ENCODE measurements around the gene MED19.
"Not testable (repeated sequence)": the region's sequence is repeated elsewhere in the genome, so short reads cannot be mapped to it uniquely, and the experiment has no call there.

The MED19 gene

DNA sequence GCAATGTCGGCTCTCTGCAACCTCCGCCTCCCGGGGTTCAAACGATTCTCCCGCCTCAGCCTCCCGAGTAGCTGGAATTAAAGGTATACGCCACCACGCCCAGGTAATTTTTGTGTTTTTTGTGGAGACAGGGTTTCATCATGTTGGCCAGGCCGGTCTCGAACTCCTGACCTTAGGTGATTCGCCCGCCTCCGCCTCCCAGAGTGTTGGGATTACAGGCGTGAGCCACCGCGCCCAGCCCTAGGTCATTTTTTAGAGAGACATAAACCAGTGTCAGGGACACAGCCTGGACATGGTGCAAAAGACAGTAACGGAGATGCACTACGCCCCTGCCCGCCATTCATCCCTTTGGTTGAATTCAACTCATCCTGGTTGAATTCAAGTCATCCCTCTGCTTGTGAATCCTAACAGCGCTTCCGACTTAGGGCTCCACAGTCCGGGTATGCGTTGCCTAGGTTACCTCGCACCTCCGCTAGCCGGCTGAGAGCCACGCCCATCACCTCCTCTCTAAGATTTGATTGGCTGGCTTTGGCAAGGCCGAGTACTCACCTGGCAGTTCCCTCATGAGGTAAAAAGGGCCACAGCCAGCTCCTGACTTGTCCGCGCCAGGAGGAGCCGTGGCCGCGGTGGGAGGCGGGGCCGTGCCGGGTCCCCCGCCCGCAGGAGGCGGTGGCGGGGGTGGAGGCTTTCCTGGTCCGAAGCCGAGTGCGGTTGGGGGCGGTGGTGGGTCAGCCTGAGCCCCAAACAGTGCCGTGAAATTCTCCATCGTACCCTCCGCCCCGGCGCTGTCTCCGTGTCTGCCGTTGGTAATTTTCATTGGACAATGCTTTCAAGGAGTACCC is at the start of gene MED19:
MED19 (minus strand) TSS at position 802 of the 842 bp plus-strand sequence; CDS start at position 766, 36 bp downstream.
- DNase-seq: peak; percentile 84

DNA sequence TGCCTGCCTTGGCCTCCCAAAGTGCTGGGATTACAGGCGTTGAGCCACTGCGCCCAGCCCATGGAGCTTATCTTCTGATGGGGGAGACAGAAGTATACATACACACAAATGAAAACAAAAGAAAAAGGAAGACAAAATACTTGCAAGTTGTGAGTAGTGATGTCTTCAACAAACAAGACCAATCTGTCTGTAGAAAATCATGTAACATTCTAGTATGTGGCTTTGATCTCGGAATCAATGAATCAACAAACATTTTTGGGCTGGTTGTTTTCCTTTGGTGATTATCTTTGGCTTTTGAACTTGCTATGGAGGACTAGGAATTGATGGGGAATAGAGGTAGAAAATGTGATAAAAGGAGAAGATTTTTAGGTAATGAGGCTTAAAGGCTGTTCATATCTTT is 46.2 kb upstream of the MED19 start:
- DNase-seq: no peak

DNA sequence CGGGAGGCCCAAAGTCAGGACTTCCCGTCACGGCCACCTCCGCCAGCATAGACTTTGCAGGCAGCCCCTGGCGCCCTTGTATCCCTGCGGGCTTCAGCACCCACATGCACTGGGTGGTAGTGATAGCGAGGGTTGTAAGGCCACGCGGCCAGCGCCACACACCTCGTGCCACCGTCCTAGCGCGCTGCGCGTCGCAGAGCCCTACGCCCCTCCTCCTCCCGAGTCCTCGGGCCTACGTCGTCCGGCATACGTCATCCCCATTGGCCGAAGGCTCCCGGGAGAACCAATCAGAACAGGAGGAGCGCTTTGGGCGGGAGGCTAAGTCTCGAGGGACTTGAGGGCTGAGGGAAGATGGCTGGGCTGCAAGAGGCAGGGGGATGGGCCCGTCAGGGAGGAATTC is 40.9 kb upstream of the MED19 start:
- DNase-seq: no peak

GRCh38 chr11:57751676-57752253 is 39.8 kb upstream of the MED19 start, which contains the start of gene BTBD18:
TSS of gene BTBD18 (minus strand) at chr11:57751819. CDS start at chr11:57751188, 631 bp downstream.
- no peak for DNase-seq

- DNase-seq: no peak
Observed at GRCh38 chr11:57751176-57751575, 39.2 kb upstream of the MED19 start.

DNA sequence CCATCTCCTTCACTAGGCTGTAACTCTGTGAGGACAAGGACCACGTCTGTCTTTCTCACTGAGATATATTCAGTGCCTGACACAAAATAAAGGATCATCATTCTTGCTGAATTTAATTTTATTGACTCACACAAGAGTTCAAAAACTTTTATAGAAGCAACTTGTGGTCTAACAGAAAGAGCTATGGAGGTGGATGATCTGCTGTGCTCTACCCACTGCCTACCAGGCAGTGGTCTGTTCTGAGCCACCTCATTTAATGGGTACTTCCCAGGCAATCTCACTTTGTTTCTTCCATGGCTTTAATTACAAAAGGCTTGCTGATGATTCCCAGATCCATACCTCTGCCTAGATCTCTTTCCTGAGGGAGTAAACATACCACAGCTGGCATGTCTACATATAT is 34.9 kb upstream of the MED19 start:
- no peak for DNase-seq

DNA sequence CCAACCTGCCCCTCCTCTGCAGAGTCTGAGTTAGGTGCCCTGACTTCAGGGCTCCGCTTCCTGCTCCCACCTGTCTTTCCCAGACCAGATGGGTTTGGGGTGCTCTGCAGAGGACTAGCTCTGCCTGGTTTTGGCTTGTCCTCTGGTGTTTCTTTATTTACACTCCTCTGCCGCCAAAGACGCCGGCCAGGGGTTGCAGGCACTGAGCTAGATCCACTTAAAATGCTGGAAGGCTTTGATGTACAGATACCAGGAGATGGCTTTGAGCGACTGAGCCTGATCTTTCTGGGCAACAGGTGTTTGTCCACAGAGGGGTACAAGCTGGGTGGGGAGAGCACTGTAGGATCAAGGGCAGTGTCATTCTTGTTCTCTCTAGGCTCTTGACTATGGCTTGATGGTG is 33.2 kb upstream of the MED19 start:
- no peak for DNase-seq

DNA sequence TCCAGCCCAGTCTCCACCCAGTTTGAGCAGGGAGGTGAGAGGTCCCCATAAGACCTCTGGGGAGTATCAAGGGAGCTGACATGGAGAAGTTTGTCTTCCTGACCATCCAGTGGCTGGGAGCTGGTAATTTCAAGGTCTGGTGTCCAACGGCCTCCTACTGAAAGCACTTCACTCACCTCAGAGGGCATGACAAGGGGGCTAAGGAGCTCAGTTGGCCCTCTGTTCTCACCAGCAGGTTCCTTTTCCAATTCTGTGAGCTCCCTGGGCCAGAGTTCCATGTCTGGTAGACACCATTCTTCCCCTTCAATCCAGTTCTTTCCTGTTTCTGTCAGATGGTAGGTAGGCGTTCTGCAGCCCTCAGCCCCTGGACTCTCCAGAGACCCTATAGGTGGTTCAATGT is 32.3 kb upstream of the MED19 start:
- DNase-seq: no peak

- no peak for DNase-seq
Observed at GRCh38 chr11:57742087-57742452, 30.1 kb upstream of the MED19 start.

DNA sequence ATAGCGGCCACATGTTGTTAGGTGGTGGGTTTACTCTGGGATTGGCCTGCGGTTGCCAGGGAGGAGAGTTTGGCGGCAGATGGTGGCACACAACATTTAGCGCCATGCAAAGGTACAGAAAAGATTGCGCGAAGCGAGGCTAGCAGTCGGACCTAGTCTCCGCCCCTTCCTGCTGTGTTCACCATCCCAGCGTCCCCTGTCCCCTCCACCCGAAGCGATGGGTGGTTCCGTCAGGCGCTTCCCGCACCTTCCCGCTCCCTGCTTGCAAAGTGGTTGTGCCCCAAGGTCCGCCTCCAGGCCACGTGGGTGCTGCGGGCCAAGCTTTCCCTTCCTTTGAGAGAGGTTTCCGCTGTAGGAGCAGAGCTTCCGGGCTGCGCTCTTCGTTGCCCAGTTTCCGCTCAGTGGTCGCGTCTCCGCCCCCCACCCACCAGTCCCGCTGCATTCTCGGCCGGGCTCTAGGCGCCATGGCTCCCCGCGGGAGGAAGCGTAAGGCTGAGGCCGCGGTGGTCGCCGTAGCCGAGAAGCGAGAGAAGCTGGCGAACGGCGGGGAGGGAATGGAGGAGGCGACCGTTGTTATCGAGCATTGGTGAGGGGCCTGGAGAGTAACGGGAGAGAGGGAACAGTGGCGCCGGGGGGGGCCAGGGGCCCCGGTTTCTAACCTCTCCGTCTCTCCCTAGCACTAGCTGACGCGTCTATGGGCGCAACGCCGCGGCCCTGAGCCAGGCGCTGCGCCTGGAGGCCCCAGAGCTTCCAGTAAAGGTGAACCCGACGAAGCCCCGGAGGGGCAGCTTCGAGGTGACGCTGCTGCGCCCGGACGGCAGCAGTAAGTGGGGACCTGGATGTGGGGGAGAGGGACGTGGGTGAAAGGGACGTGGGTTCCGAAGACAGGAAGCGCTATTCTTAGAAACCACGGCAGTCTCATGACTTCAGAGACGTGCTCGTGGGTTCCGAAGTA is 29.4 kb upstream of the MED19 start, which contains the start of gene SELENOH:
SELENOH (plus strand) TSS at position 360 of the 955 bp plus-strand sequence; CDS start at position 465, 105 bp downstream.
- peak; percentile 98 for DNase-seq

- DNase-seq: no peak
Observed at GRCh38 chr11:57735619-57736298, 23.7 kb upstream of the MED19 start.

- no peak for DNase-seq
Observed at GRCh38 chr11:57732661-57733060, 20.6 kb upstream of the MED19 start.

DNA sequence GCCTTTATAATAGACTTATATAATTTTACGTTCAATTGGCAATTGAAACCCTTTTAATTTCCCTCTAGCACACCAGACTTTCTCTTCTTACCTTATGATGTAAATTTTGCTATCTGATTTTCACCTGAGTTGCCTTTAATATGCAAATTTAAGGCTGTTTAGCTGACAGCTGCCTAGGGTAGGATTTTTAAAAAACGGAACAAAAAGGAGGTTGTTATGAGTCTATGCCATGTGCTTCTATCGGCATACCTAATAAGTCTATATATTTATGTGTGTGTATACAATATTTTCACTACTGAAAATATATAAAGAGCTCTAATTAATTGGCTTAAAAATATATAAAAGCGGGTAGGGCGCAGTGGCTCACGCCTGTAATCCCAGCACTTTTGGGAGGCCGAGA is 17.5 kb upstream of the MED19 start:
- DNase-seq: no peak

GRCh38 chr11:57728829-57729228 is 16.8 kb upstream of the MED19 start:
- no peak for DNase-seq

DNA sequence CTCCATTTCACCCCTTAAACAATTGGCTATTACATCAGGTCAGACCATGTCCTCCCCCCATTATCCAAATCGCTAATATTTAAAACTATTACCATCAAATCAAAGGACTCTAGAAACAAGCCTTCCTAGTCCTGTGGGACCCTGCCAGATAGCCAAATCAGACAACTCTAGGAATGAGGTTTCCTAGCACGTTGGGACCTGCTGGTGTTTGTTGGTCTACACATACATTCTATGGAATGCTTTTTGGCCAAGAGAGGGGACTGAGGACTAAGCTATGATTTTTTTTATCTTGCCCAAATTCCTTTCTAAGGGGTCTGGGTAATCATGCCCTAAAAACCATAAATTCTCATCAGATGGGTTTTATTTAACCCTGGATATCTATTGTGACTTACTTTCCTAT is 15.2 kb upstream of the MED19 start:
- DNase-seq: no peak

DNA sequence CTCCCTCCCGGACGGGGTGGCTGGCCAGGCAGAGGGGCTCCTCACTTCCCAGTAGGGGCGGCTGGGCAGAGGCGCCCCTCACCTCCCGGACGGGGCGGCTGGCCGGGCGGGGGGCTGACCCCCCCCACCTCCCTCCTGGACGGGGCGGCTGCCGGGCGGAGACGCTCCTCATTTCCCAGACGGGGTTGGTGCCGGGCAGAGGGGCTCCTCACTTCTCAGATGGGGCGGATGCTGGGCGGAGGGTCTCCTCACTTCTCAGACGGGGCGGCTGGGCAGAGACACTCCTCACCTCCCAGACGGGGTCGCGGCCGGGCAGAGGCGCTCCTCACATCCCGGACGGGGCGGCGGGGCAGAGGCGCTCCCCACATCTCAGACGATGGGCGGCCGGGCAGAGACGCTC is 4.7 kb upstream of the MED19 start:
- not testable (repeated sequence) for DNase-seq

GRCh38 chr11:57713835-57714234 is 1.8 kb upstream of the MED19 start:
- DNase-seq: no peak

- DNase-seq: peak; percentile 90
Observed at GRCh38 chr11:57712256-57713150, 488 bp upstream of the MED19 start, which contains the start of gene TMX2. TSS of gene TMX2 (plus strand) at chr11:57712593. CDS start at chr11:57712619, 26 bp downstream.

DNA sequence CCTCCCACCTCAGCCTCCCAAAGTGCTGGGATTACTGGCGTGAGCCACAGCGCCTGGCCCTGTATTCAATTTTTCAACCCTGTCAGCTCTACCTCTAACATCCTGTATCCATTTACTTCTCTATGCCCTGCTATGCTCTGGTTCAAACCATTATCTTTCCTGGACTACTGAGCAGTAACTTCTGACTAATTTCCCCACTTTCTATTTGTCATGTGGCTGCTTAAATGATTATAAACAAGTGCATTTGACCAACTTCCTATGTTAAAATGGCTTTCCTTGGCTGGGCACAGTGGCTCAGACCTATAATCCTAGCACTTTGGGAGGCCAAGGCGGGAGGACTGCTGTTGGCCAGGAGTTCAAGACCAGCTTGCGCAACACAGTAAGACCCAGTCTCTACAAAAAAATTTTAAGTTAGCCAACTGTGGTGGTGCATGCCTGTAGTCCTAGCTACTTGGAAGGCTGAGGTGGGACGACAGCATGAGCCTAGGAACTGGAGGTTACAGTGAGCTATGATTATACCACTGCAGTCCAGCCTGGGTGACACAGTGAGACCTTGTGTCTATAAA is 2.1 kb downstream of the MED19 start:
- no peak for DNase-seq

DNA sequence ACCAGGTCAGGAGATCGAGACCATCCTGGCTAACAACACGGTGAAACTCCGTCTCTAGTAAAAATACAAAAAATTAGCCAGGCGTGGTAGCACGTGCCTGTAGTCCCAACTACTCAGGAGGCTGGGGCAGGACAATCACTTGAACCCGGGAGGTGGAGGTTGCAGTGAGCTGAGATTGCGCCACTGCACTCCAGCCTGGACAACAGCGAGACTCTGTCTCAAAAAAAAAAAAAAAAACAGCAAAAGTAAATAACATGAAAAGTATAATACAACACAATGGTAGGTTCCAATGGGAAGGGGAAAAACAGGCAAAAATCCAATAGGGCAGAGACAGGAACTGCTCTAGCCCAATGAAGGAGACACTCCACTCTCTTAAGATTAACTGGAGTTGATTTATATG is 6.6 kb downstream of the MED19 start:
- not testable (repeated sequence) for DNase-seq

DNA sequence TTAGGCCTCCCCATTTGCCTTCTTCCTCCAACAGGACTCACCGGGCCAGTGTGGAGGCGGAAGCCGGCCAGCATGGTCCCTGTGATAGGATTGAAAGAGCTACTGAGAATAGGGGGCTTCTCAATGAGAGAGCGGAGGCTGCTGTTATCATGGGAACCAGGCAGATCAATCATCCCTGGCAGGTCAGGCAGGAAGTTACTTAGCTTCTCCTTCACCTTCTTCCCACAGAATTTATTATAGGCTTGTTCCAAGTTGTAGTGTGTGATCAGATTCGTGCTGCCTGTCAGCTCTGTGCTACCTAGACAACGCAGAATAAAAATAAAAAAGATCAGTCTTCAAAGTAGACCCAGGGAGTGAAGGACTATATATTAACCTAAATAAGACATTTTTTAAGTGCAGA is 7.1 kb downstream of the MED19 start:
- no peak for DNase-seq
